Measurements from ENCODE around the gene LBP.
"Not testable (repeated sequence)": the region's sequence is repeated elsewhere in the genome, so short reads cannot be mapped to it uniquely, and the experiment has no call there.

Gene LBP

DNA sequence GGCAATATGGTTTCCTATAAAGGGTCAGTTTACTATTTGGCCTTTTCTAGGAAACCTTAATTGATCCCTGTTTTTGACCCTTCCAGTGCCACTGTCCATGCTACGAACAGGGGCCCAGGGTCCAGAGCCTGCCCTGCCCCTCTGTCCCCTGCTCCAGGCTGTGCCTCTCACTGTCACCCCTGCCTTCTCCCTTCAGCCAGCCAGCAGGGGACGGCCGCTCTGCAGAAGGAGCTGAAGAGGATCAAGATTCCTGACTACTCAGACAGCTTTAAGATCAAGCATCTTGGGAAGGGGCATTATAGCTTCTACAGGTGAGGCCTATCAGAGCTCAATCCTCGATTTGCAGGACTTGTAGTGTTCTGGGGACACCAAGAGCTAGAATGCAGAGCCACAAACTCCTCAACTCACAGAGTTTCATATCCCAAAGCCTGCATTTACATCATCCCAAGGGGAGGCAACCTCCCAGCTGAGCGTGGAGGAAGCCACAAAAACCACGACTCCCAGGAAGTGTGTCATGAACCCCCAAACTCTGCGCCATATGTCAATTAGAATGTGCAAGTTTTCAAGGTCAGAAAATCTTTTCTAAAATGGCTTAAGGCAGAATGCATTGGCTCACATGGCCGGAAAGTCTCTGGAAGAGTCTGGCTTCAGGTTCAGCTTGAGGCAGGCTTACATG is 38.8 kb upstream of the LBP start:
- no peak for FAIRE-seq
- DNase-seq (ENCODE audit: insufficient read length) = no peak
- TF ChIP-seq POLR2A (IDR thresholded peaks at IDR 0.05; ENCODE audit: low read depth, low read length) (no peak), POLR2AphosphoS5 (IDR thresholded peaks at IDR 0.05; ENCODE audit: low read depth, low read length) (no peak), TAF1 (IDR thresholded peaks at IDR 0.05; ENCODE audit: borderline replicate concordance, low read depth, low read length) (no peak)

- no peak for FAIRE-seq
- TF ChIP-seq TAF1 (IDR thresholded peaks at IDR 0.05; ENCODE audit: borderline replicate concordance, low read depth, low read length) (no peak), POLR2AphosphoS5 (IDR thresholded peaks at IDR 0.05; ENCODE audit: low read depth, low read length) (no peak), POLR2A (IDR thresholded peaks at IDR 0.05; ENCODE audit: low read depth, low read length) (no peak)
- no peak for DNase-seq (ENCODE audit: insufficient read length)
These were observed 38.2 kb upstream of the LBP start for GRCh38 chr20:38308047-38308438.

DNA sequence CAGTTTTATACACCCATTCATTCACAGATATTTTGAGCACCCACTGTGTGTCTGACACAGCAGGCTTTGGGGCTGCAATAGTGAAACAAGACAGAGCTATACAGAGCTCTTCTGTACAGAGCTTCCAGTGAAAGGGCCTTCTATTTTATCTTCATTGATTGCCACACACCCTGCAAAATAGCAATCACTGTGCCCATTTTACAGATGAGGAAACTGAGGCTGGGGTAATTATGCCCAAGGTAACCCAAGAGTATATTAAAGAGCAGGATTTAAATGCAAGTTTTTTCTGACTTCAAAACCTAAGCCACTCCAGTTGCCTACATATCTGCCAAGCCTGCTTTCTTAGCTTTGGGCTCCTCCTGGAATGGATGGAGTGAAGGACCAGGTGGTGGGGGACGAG is 37.8 kb upstream of the LBP start:
- FAIRE-seq (no peak), DNase-seq (ENCODE audit: insufficient read length) (no peak)
- TF ChIP-seq POLR2A (IDR thresholded peaks at IDR 0.05; ENCODE audit: low read depth, low read length) = no peak
- TF ChIP-seq TAF1 (IDR thresholded peaks at IDR 0.05; ENCODE audit: borderline replicate concordance, low read depth, low read length) = no peak
- no peak for TF ChIP-seq POLR2AphosphoS5 (IDR thresholded peaks at IDR 0.05; ENCODE audit: low read depth, low read length)

DNA sequence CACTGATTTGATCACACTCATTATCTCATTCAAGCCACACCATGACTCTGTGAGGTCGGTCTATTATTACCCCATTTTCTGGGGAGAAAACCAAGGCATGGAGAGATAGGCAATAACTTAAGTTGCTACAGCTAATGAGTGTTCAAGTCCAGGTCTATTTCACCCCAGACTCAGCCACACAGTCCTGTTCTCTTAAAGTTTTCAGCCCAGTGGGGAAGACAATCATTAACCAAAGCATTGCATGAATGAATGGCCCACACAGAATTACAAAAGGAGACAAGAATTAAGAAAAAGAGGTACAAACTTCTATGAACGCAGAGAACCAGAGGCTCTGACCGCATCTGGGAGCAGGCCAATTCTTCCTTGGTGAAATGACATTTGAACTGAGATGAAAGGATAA is 35.2 kb upstream of the LBP start:
- no peak for DNase-seq (ENCODE audit: insufficient read length)
- TF ChIP-seq TAF1 (IDR thresholded peaks at IDR 0.05; ENCODE audit: borderline replicate concordance, low read depth, low read length) = no peak
- no peak for TF ChIP-seq POLR2A (IDR thresholded peaks at IDR 0.05; ENCODE audit: low read depth, low read length)
- TF ChIP-seq POLR2AphosphoS5 (IDR thresholded peaks at IDR 0.05; ENCODE audit: low read depth, low read length) = no peak
- no peak for FAIRE-seq

GRCh38 chr20:38311491-38311890 is 34.8 kb upstream of the LBP start:
- FAIRE-seq = no peak
- TF ChIP-seq POLR2A (IDR thresholded peaks at IDR 0.05; ENCODE audit: low read depth, low read length) = no peak

GRCh38 chr20:38313676-38314075 is 32.6 kb upstream of the LBP start:
- no peak for DNase-seq (ENCODE audit: insufficient read length)
- TF ChIP-seq POLR2AphosphoS5 (IDR thresholded peaks at IDR 0.05; ENCODE audit: low read depth, low read length) (no peak), POLR2A (IDR thresholded peaks at IDR 0.05; ENCODE audit: low read depth, low read length) (no peak), TAF1 (IDR thresholded peaks at IDR 0.05; ENCODE audit: borderline replicate concordance, low read depth, low read length) (no peak)
- no peak for FAIRE-seq

More at GRCh38 chr20:38311491-38311890, 34.8 kb upstream of the LBP start:
- DNase-seq (ENCODE audit: insufficient read length) = no peak

DNA sequence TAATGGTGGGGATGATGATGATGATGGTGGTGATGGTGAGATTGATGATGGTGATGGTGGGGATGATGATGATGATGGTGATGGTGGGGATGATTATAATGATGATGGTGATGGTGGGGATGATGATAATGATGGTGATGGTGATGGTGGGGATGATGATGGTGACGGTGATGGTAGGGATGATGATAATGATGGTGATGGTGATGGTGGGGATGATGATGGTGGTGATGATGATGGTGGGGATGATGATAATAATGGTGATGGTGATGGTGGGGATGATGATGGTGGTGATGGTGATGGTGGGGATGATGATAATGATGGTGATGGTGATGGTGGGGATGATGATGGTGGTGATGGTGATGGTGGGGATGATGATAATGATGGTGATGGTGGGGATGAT is 31.9 kb upstream of the LBP start:
- not testable (repeated sequence) for FAIRE-seq; DNase-seq (ENCODE audit: insufficient read length)

- no peak for DNase-seq (ENCODE audit: insufficient read length)
- TF ChIP-seq POLR2AphosphoS5 (IDR thresholded peaks at IDR 0.05; ENCODE audit: low read depth, low read length) (no peak), TAF1 (IDR thresholded peaks at IDR 0.05; ENCODE audit: borderline replicate concordance, low read depth, low read length) (no peak), POLR2A (IDR thresholded peaks at IDR 0.05; ENCODE audit: low read depth, low read length) (no peak)
- no peak for FAIRE-seq
These were observed 30.9 kb upstream of the LBP start for GRCh38 chr20:38315290-38315966.

- FAIRE-seq (no peak), DNase-seq (ENCODE audit: insufficient read length) (no peak)
- TF ChIP-seq POLR2A (IDR thresholded peaks at IDR 0.05; ENCODE audit: low read depth, low read length) (no peak), TAF1 (IDR thresholded peaks at IDR 0.05; ENCODE audit: borderline replicate concordance, low read depth, low read length) (no peak), POLR2AphosphoS5 (IDR thresholded peaks at IDR 0.05; ENCODE audit: low read depth, low read length) (no peak)
These were observed 29.9 kb upstream of the LBP start for GRCh38 chr20:38316341-38316740.

- no peak for TF ChIP-seq POLR2A (IDR thresholded peaks at IDR 0.05; ENCODE audit: low read depth, low read length)
- TF ChIP-seq POLR2AphosphoS5 (IDR thresholded peaks at IDR 0.05; ENCODE audit: low read depth, low read length) = no peak
- no peak for TF ChIP-seq TAF1 (IDR thresholded peaks at IDR 0.05; ENCODE audit: borderline replicate concordance, low read depth, low read length)
- no peak for FAIRE-seq
- DNase-seq (ENCODE audit: insufficient read length) = no peak
These were observed 28.9 kb upstream of the LBP start for GRCh38 chr20:38317422-38317821.

DNA sequence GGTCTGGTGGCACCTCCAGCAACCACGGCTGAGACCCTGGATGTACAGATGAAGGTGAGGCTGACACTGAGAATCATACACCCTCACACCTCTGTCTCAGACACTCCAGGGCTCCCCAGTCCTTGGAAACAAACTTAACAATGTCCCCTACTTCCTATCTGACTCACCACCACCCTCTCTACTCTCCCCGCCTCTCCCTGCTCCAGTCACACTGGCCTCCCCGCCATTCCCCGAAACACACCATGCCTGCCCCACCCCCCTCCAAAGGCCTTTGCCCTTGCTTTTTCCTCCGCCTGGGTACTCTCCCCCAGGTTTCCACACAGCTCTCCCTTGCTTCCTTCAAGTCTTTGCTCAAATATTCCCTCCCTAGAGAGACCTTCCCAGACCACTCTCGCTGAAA is 26.1 kb upstream of the LBP start:
- FAIRE-seq (no peak), DNase-seq (ENCODE audit: insufficient read length) (no peak)
- TF ChIP-seq POLR2A (IDR thresholded peaks at IDR 0.05; ENCODE audit: low read depth, low read length) = no peak
- TF ChIP-seq TAF1 (IDR thresholded peaks at IDR 0.05; ENCODE audit: borderline replicate concordance, low read depth, low read length) = no peak
- no peak for TF ChIP-seq POLR2AphosphoS5 (IDR thresholded peaks at IDR 0.05; ENCODE audit: low read depth, low read length)

GRCh38 chr20:38321959-38322598 is 24.2 kb upstream of the LBP start:
- FAIRE-seq = no peak
- TF ChIP-seq POLR2A (IDR thresholded peaks at IDR 0.05; ENCODE audit: low read depth, low read length) (no peak), TAF1 (IDR thresholded peaks at IDR 0.05; ENCODE audit: borderline replicate concordance, low read depth, low read length) (no peak), POLR2AphosphoS5 (IDR thresholded peaks at IDR 0.05; ENCODE audit: low read depth, low read length) (no peak)
- no peak for DNase-seq (ENCODE audit: insufficient read length)
